ENCODE data around the gene CAMTA1.

DNA sequence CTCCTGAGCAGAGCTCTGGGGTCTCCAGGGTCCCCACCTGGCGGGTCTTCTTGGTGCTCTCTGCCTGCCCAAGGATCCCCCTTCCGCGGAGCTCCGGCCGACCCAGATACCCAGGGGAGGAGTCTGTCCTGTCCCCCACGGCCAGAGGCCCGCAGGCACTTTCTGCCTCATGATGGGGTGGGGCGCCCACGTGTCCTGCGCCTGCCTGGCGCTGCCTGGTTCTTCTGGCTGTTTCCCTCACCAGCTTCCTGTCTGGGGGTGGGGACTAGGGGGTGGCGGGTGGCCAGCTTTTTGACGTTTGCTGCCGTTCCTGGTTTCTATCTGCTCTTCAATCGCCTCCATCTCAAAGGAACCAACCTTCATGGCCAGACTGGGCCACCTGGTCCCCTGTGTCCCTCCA lies 672.6 kb downstream of the CAMTA1 start:
- TF ChIP-seq, protein P1, sequence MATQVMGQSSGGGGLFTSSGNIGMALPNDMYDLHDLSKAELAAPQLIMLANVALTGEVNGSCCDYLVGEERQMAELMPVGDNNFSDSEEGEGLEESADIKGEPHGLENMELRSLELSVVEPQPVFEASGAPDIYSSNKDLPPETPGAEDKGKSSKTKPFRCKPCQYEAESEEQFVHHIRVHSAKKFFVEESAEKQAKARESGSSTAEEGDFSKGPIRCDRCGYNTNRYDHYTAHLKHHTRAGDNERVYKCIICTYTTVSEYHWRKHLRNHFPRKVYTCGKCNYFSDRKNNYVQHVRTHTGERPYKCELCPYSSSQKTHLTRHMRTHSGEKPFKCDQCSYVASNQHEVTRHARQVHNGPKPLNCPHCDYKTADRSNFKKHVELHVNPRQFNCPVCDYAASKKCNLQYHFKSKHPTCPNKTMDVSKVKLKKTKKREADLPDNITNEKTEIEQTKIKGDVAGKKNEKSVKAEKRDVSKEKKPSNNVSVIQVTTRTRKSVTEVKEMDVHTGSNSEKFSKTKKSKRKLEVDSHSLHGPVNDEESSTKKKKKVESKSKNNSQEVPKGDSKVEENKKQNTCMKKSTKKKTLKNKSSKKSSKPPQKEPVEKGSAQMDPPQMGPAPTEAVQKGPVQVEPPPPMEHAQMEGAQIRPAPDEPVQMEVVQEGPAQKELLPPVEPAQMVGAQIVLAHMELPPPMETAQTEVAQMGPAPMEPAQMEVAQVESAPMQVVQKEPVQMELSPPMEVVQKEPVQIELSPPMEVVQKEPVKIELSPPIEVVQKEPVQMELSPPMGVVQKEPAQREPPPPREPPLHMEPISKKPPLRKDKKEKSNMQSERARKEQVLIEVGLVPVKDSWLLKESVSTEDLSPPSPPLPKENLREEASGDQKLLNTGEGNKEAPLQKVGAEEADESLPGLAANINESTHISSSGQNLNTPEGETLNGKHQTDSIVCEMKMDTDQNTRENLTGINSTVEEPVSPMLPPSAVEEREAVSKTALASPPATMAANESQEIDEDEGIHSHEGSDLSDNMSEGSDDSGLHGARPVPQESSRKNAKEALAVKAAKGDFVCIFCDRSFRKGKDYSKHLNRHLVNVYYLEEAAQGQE (IDR thresholded peaks at IDR 0.05; ENCODE audit: low read depth) = no peak
- TF ChIP-seq, protein P2, sequence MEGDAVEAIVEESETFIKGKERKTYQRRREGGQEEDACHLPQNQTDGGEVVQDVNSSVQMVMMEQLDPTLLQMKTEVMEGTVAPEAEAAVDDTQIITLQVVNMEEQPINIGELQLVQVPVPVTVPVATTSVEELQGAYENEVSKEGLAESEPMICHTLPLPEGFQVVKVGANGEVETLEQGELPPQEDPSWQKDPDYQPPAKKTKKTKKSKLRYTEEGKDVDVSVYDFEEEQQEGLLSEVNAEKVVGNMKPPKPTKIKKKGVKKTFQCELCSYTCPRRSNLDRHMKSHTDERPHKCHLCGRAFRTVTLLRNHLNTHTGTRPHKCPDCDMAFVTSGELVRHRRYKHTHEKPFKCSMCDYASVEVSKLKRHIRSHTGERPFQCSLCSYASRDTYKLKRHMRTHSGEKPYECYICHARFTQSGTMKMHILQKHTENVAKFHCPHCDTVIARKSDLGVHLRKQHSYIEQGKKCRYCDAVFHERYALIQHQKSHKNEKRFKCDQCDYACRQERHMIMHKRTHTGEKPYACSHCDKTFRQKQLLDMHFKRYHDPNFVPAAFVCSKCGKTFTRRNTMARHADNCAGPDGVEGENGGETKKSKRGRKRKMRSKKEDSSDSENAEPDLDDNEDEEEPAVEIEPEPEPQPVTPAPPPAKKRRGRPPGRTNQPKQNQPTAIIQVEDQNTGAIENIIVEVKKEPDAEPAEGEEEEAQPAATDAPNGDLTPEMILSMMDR (IDR thresholded peaks at IDR 0.05 in 2 of 3, conservative IDR thresholded peaks at IDR 0.05 in 1 of 3; ENCODE audit: borderline replicate concordance in 1 of 3, insufficient read depth in 1 of 3, low read depth in 2 of 3, low read length in 2 of 3) = no peak
- no peak for TF ChIP-seq TCF7L2 (IDR thresholded peaks at IDR 0.05; ENCODE audit: borderline replicate concordance, extremely low read depth, insufficient read depth, insufficient read length)
- no peak for TF ChIP-seq POLR2A (IDR thresholded peaks at IDR 0.05; ENCODE audit: borderline replicate concordance, extremely low read depth, insufficient read depth, insufficient read length)
- no peak for TF ChIP-seq EZH2 (IDR thresholded peaks at IDR 0.05)
- TF ChIP-seq POLR2AphosphoS5 (IDR thresholded peaks at IDR 0.05; ENCODE audit: low read depth, low read length) = no peak
- TF ChIP-seq EZH2phosphoT487 (IDR thresholded peaks at IDR 0.05; ENCODE audit: borderline replicate concordance) = no peak
- TF ChIP-seq, protein P3, sequence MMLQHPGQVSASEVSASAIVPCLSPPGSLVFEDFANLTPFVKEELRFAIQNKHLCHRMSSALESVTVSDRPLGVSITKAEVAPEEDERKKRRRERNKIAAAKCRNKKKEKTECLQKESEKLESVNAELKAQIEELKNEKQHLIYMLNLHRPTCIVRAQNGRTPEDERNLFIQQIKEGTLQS (IDR thresholded peaks at IDR 0.05) = no peak

All from HCT116 (cell line).